ENCODE measurements around the gene TMEM151B. TPM values are rescaled to one million over a fixed set of nuclear protein-coding genes. Genes with fewer than 3 reads are reported as not detected.

The TMEM151B gene
- total RNA-seq, 1 experiment from 2014 or later, result not detected

DNA sequence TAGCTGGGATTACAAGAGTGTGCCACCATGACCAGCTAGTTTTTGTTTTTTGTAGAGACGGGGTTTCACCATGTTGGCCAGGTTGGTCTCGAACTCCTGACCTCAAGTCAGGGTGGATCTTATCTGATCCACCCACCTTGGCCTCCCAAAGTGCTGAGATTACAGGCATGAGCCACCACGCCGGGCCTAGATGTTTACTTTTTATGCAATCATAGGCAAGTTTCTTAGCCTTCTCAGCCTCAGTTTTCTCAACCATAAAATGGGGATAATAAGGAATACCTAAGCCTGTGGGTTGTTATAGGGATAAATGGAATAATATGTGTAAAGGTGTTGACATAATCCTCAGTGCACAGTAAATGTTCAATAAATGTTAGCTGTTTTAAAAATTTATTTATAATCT is 82.0 kb downstream of the TMEM151B start:
- Histone ChIP-seq H3K9ac (ENCODE audit: low read length) (no peak overlapping the region), H3K36me3 (ENCODE audit: control insufficient read depth in 1 of 2, insufficient read depth in 2 of 2, low read length in 2 of 2) (no peaks in the 10 kb centered on the region), H3K4me1 (ENCODE audit: control insufficient read depth in 1 of 2, insufficient read depth in 2 of 2, low read length in 2 of 2) (no peaks in the 10 kb centered on the region), H3K9me3 (ENCODE audit: control insufficient read depth in 1 of 2, insufficient read depth in 1 of 2, low read depth in 1 of 2, low read length in 2 of 2) (no peaks in the 10 kb centered on the region), H4K20me1 (ENCODE audit: insufficient read depth) (no peaks in the 10 kb centered on the region), H3K9me2 (ENCODE audit: insufficient read depth) (no peaks in the 10 kb centered on the region), H3K4me3 (replicated peaks in 1 of 2; ENCODE audit: low read depth in 1 of 2, low read length in 2 of 2) (no peak overlapping the region), H3K27ac (ENCODE audit: low read depth, low read length) (no peak overlapping the region), H3K79me2 (ENCODE audit: insufficient read depth, low read length) (no peaks in the 10 kb centered on the region), H3K4me2 (ENCODE audit: low read length) (no peak overlapping the region), H3K27me3 (ENCODE audit: insufficient read depth, low read length) (no peaks in the 10 kb centered on the region), H2AFZ (ENCODE audit: low read depth, low read length, poor library complexity, severe bottlenecking) (no peak overlapping the region)
- RAD21 ChIA-PET (ENCODE audit: low non-redundant PET in 1 of 2, low total read pairs in 2 of 2, uncharacterized antibody in 2 of 2, unreplicated experiment in 2 of 2), result no interaction called here
- CTCF ChIA-PET, result no interaction called here
- POLR2A ChIA-PET, result no interaction called here
- no peak for DNase-seq (ENCODE audit: low read depth, low spot score)
- intact Hi-C loops (cut with micrococcal nuclease), result no loop called here
- TF ChIP-seq FOSL1 (IDR thresholded peaks at IDR 0.05; ENCODE audit: low read depth) (no peak), ELF1 (IDR thresholded peaks at IDR 0.05; ENCODE audit: borderline replicate concordance, low read depth) (no peak), TCF7L2 (IDR thresholded peaks at IDR 0.05; ENCODE audit: borderline replicate concordance, extremely low read depth, insufficient read depth, insufficient read length) (no peak), CEBPB (IDR thresholded peaks at IDR 0.05; ENCODE audit: low read depth) (no peak), ZNF274 (IDR thresholded peaks at IDR 0.05; ENCODE audit: low read depth, low read length) (no peak)
- no TSS peak for BruUV-seq (replicated peaks)
- no peak for ATAC-seq

DNA sequence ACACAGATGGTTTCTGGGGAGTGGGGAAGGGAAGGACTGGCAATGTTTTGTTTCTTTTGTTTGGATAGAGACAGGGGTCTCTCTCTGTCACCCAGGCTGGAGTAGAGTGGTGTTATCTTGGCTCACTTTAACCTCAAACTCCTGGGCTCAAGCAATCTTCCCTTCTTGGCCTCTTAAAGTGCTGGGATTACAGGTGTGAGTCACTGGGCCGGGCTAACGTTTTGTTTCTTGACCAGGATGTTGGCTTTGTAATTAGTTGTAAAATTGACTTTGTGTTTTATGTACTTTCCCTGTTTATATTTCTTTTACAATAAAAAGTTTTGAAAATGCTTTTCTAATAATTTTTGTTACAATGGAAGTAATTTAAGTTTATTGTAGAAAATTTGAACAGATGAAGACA is 83.1 kb downstream of the TMEM151B start:
- no peaks in the 10 kb centered on the region for H4K20me1 ChIP-seq (ENCODE audit: insufficient read depth)
- CTCF ChIA-PET, result no interaction called here
- intact Hi-C loops (cut with micrococcal nuclease), result no loop called here
- no peak for ATAC-seq
- no TSS peak for BruUV-seq (replicated peaks)
- H3K9me3 ChIP-seq (ENCODE audit: control insufficient read depth in 1 of 2, insufficient read depth in 1 of 2, low read depth in 1 of 2, low read length in 2 of 2), result no peaks in the 10 kb centered on the region
- RAD21 ChIA-PET (ENCODE audit: low non-redundant PET in 1 of 2, low total read pairs in 2 of 2, uncharacterized antibody in 2 of 2, unreplicated experiment in 2 of 2), result no interaction called here
- POLR2A ChIA-PET, result no interaction called here
- H3K4me1 ChIP-seq (ENCODE audit: control insufficient read depth in 1 of 2, insufficient read depth in 2 of 2, low read length in 2 of 2), result no peaks in the 10 kb centered on the region
- H3K4me3 ChIP-seq (replicated peaks in 1 of 2; ENCODE audit: low read depth in 1 of 2, low read length in 2 of 2), result no peak overlapping the region
- H3K9ac ChIP-seq (ENCODE audit: low read length), result no peak overlapping the region
- H3K9me2 ChIP-seq (ENCODE audit: insufficient read depth), result no peaks in the 10 kb centered on the region
- H3K79me2 ChIP-seq (ENCODE audit: insufficient read depth, low read length), result no peaks in the 10 kb centered on the region
- H3K27ac ChIP-seq (ENCODE audit: low read depth, low read length), result no peak overlapping the region
- H3K27me3 ChIP-seq (ENCODE audit: insufficient read depth, low read length), result no peaks in the 10 kb centered on the region
- no peak overlapping the region for H3K4me2 ChIP-seq (ENCODE audit: low read length)
- H3K36me3 ChIP-seq (ENCODE audit: control insufficient read depth in 1 of 2, insufficient read depth in 2 of 2, low read length in 2 of 2), result no peaks in the 10 kb centered on the region
- H2AFZ ChIP-seq (ENCODE audit: low read depth, low read length, poor library complexity, severe bottlenecking), result no peak overlapping the region
- TF ChIP-seq CBX3 (IDR thresholded peaks at IDR 0.05; ENCODE audit: low read depth) (no peak), RAD21 (IDR thresholded peaks at IDR 0.05; ENCODE audit: low read depth) (no peak), SRF (IDR thresholded peaks at IDR 0.05; ENCODE audit: low read depth) (no peak), TCF7L2 (IDR thresholded peaks at IDR 0.05; ENCODE audit: borderline replicate concordance, extremely low read depth, insufficient read depth, insufficient read length) (no peak), ELF1 (IDR thresholded peaks at IDR 0.05; ENCODE audit: borderline replicate concordance, low read depth) (no peak), REST (IDR thresholded peaks at IDR 0.05; ENCODE audit: low read depth) (no peak), ZBTB33 (IDR thresholded peaks at IDR 0.05; ENCODE audit: extremely low read depth, insufficient replicate concordance, low read length) (no peak), FOSL1 (IDR thresholded peaks at IDR 0.05; ENCODE audit: low read depth) (no peak), JUND (IDR thresholded peaks at IDR 0.05) (no peak), EZH2phosphoT487 (IDR thresholded peaks at IDR 0.05; ENCODE audit: borderline replicate concordance) (no peak)
- TF ChIP-seq, protein P1, sequence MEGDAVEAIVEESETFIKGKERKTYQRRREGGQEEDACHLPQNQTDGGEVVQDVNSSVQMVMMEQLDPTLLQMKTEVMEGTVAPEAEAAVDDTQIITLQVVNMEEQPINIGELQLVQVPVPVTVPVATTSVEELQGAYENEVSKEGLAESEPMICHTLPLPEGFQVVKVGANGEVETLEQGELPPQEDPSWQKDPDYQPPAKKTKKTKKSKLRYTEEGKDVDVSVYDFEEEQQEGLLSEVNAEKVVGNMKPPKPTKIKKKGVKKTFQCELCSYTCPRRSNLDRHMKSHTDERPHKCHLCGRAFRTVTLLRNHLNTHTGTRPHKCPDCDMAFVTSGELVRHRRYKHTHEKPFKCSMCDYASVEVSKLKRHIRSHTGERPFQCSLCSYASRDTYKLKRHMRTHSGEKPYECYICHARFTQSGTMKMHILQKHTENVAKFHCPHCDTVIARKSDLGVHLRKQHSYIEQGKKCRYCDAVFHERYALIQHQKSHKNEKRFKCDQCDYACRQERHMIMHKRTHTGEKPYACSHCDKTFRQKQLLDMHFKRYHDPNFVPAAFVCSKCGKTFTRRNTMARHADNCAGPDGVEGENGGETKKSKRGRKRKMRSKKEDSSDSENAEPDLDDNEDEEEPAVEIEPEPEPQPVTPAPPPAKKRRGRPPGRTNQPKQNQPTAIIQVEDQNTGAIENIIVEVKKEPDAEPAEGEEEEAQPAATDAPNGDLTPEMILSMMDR (IDR thresholded peaks at IDR 0.05 in 2 of 3, conservative IDR thresholded peaks at IDR 0.05 in 1 of 3; ENCODE audit: borderline replicate concordance in 1 of 3, insufficient read depth in 1 of 3, low read depth in 2 of 3, low read length in 2 of 3), result no peak
- no peak for DNase-seq (ENCODE audit: low read depth, low spot score)

All from HCT116 (cell line).